Trophoblast cell (in vitro differentiated cells and primary cell): Measurements from ENCODE around the gene THRB.
A peak's percentile ranks its signal among the peaks of the same experiment; 100 is the strongest.

Source experiments
- DNase-seq, 2 donors: peaks; one replicate each; pipeline ENCODE4 v3.0.0-alpha.2; 2016
- H2AFZ ChIP-seq: 2 replicates; pipeline ENCODE4 v1.6.1; 2013; ENCODE audit warnings: low read length, moderate library complexity, mild to moderate bottlenecking; ENCODE audit not compliant: insufficient read depth, poor library complexity
- H2AK5ac ChIP-seq: 2 replicates; pipeline ENCODE4 v1.6.1; 2013; ENCODE audit warnings: mild to moderate bottlenecking, low read length
- H2BK120ac ChIP-seq: 2 replicates; pipeline ENCODE4 v1.6.1; 2013; ENCODE audit warnings: low read length, mild to moderate bottlenecking, moderate library complexity; ENCODE audit not compliant: insufficient read depth, poor library complexity
- H2BK12ac ChIP-seq: 2 replicates; pipeline ENCODE4 v1.6.1; 2013; ENCODE audit warnings: mild to moderate bottlenecking, low read length, moderate library complexity
- H2BK5ac ChIP-seq: 2 replicates; pipeline ENCODE4 v1.6.1; 2013; ENCODE audit warnings: low read length, low read depth, moderate library complexity, mild to moderate bottlenecking; ENCODE audit not compliant: poor library complexity
- H3K14ac ChIP-seq: 2 replicates; pipeline ENCODE4 v1.6.1; 2013; ENCODE audit warnings: mild to moderate bottlenecking, low read length
- H3K18ac ChIP-seq: 2 replicates; pipeline ENCODE4 v1.6.1; 2013; ENCODE audit warnings: mild to moderate bottlenecking, low read length
- H3K23ac ChIP-seq: 2 replicates; pipeline ENCODE4 v1.6.1; 2013; ENCODE audit warnings: low read length
- H3K27ac ChIP-seq: 2 replicates; pipeline ENCODE4 v1.5.1; 2013; ENCODE audit warnings: low read depth, mild to moderate bottlenecking, inconsistent platforms, low read length, moderate library complexity
- H3K27me3 ChIP-seq: 2 replicates; pipeline ENCODE4 v1.6.1; 2013; ENCODE audit warnings: inconsistent platforms, mild to moderate bottlenecking, low read length, moderate library complexity; ENCODE audit not compliant: insufficient read depth
- H3K36me3 ChIP-seq, 2 experiments: 1 replicate in 1 of 2; 2 replicates in 1 of 2; pipeline ENCODE4 v1.6.1; 2013; ENCODE audit warnings: low read length in 2 of 2, mild to moderate bottlenecking in 2 of 2, moderate library complexity in 1 of 2; ENCODE audit not compliant: insufficient read depth in 2 of 2, control insufficient read depth in 1 of 2
- H3K4ac ChIP-seq: 2 replicates; pipeline ENCODE4 v1.6.1; 2013; ENCODE audit warnings: low read depth, mild to moderate bottlenecking, low read length, moderate library complexity
- H3K4me1 ChIP-seq, 2 experiments: 1 replicate in 1 of 2; 2 replicates in 1 of 2; pipeline ENCODE4 v1.6.1; 2013; ENCODE audit warnings: low read length in 2 of 2, mild to moderate bottlenecking in 2 of 2, moderate library complexity in 1 of 2; ENCODE audit not compliant: insufficient read depth in 2 of 2, control insufficient read depth in 1 of 2
- H3K4me2 ChIP-seq: 2 replicates; pipeline ENCODE4 v1.6.1; 2013; ENCODE audit warnings: inconsistent platforms, mild to moderate bottlenecking, low read length, moderate library complexity
- H3K4me3 ChIP-seq: 2 replicates; pipeline ENCODE4 v1.5.1; 2013; ENCODE audit warnings: mild to moderate bottlenecking, low read depth, low read length, inconsistent platforms
- H3K79me1 ChIP-seq: one replicate; pipeline ENCODE4 v1.6.1; 2013; ENCODE audit warnings: low read length
- H3K79me2 ChIP-seq: 2 replicates; pipeline ENCODE4 v1.6.1; 2013; ENCODE audit warnings: low read length, mild to moderate bottlenecking; ENCODE audit not compliant: control insufficient read depth, insufficient read depth, poor library complexity
- H3K9ac ChIP-seq: 2 replicates; pipeline ENCODE4 v1.6.1; 2013; ENCODE audit warnings: mild to moderate bottlenecking, low read length
- H3K9me3 ChIP-seq: 2 replicates; pipeline ENCODE4 v1.6.1; 2013; ENCODE audit warnings: low read depth, mild to moderate bottlenecking, control low read depth, inconsistent platforms, low read length; ENCODE audit not compliant: insufficient read depth
- H4K12ac ChIP-seq: 2 replicates; pipeline ENCODE4 v1.6.1; 2013; ENCODE audit warnings: low read depth, mild to moderate bottlenecking, low read length, moderate library complexity
- H4K8ac ChIP-seq: 2 replicates; pipeline ENCODE4 v1.6.1; 2013; ENCODE audit warnings: low read depth, mild to moderate bottlenecking, low read length, moderate library complexity
- H4K91ac ChIP-seq: one replicate; pipeline ENCODE4 v1.6.1; 2013; ENCODE audit warnings: low read depth, mild to moderate bottlenecking, low read length, moderate library complexity
- WGBS: extraction: QIAGEN DNeasy Blood & Tissue Kit; methylation state at CpG from one replicate; pipeline ENCODE4 v1.1.7; 2013; ENCODE audit warnings: missing lambda C conversion rate; ENCODE audit not compliant: insufficient read length, insufficient coverage; ENCODE audit errors: extremely low coverage; 5-methylcytosine and 5-hydroxymethylcytosine counted together

Gene THRB

GRCh38 chr3:24240306-24240705 lies 254.3 kb downstream of the THRB start:
- Histone ChIP-seq H3K27ac (no peak overlapping the region), H3K27me3 (no peaks in the 10 kb centered on the region), H4K91ac (no peak overlapping the region), H3K4me2 (no peak overlapping the region), H3K4ac (no peak overlapping the region), H3K14ac (no peak overlapping the region), H3K9me3 (no peaks in the 10 kb centered on the region), H3K79me2 (peaks cover 2% of the 10 kb centered on the region), H3K4me3 (no peak overlapping the region), H4K12ac (no peak overlapping the region), H2AK5ac (no peak overlapping the region), H3K23ac (no peak overlapping the region), H4K8ac (no peak overlapping the region), H2BK12ac (no peak overlapping the region), H3K36me3 (no peaks in the 10 kb centered on the region), H3K79me1 (peaks cover 8% of the 10 kb centered on the region), H2AFZ (no peak overlapping the region), H2BK5ac (no peak overlapping the region), H3K4me1 (peaks cover 6 to 7% of the 10 kb centered on the region in 2 experiments), H3K9ac (no peak overlapping the region), H3K18ac (no peak overlapping the region), H2BK120ac (no peak overlapping the region)
- no CpG with 5 or more reads among the region's 6 CpGs for WGBS
- DNase-seq: peak; percentile 57 to 86

- Histone ChIP-seq H2AFZ (no peak overlapping the region), H3K18ac (no peak overlapping the region), H3K4me2 (no peak overlapping the region), H2BK120ac (no peak overlapping the region), H2BK5ac (no peak overlapping the region), H4K8ac (no peak overlapping the region), H3K79me2 (peaks cover 2% of the 10 kb centered on the region), H3K36me3 (peaks cover 0 to 3% of the 10 kb centered on the region in 2 experiments), H3K4me3 (no peak overlapping the region), H3K27ac (peak overlapping the region; percentile 52), H3K9ac (no peak overlapping the region), H3K27me3 (no peaks in the 10 kb centered on the region), H3K4me1 (peaks cover 9 to 10% of the 10 kb centered on the region in 2 experiments), H3K9me3 (no peaks in the 10 kb centered on the region), H3K14ac (no peak overlapping the region), H4K12ac (no peak overlapping the region), H2AK5ac (no peak overlapping the region), H3K23ac (no peak overlapping the region), H4K91ac (no peak overlapping the region), H2BK12ac (no peak overlapping the region), H3K4ac (no peak overlapping the region), H3K79me1 (peaks cover 8% of the 10 kb centered on the region)
- no CpG with 5 or more reads among the region's 4 CpGs for WGBS
- DNase-seq: peak; percentile 19 to 78
Measured at GRCh38 chr3:24237971-24238706, 256.5 kb downstream of the THRB start.

GRCh38 chr3:24235121-24235520 lies 259.5 kb downstream of the THRB start:
- Histone ChIP-seq H4K8ac (no peak overlapping the region), H3K14ac (no peak overlapping the region), H3K23ac (no peak overlapping the region), H2AK5ac (no peak overlapping the region), H3K4ac (no peak overlapping the region), H4K12ac (no peak overlapping the region), H2BK120ac (no peak overlapping the region), H3K18ac (no peak overlapping the region), H3K27me3 (no peaks in the 10 kb centered on the region), H3K79me2 (peaks cover 2% of the 10 kb centered on the region), H3K36me3 (peaks cover 0 to 3% of the 10 kb centered on the region in 2 experiments), H3K4me2 (no peak overlapping the region), H3K4me1 (peaks cover 5 to 7% of the 10 kb centered on the region in 2 experiments), H2BK5ac (no peak overlapping the region), H2BK12ac (no peak overlapping the region), H2AFZ (no peak overlapping the region), H3K79me1 (peaks cover 4% of the 10 kb centered on the region), H3K9me3 (no peaks in the 10 kb centered on the region), H3K9ac (no peak overlapping the region), H4K91ac (no peak overlapping the region), H3K4me3 (no peak overlapping the region), H3K27ac (no peak overlapping the region)
- WGBS: no CpG with 5 or more reads among the region's 3 CpGs
- no peak for DNase-seq

GRCh38 chr3:24232784-24233183 lies 261.9 kb downstream of the THRB start:
- no CpG with 5 or more reads among the region's 1 CpG for WGBS
- H2BK12ac ChIP-seq: no peak overlapping the region
- H3K79me2 ChIP-seq: peaks cover 2% of the 10 kb centered on the region
- DNase-seq: no peak
- no peak overlapping the region for H3K4ac ChIP-seq
- peaks cover 4% of the 10 kb centered on the region for H3K79me1 ChIP-seq
- H2BK120ac ChIP-seq: no peak overlapping the region
- H3K14ac ChIP-seq: no peak overlapping the region
- peaks cover 1 to 3% of the 10 kb centered on the region in 2 experiments for H3K36me3 ChIP-seq
- peaks cover 2% of the 10 kb centered on the region for H3K9me3 ChIP-seq
- H4K12ac ChIP-seq: no peak overlapping the region
- H2AFZ ChIP-seq: no peak overlapping the region
- no peak overlapping the region for H2AK5ac ChIP-seq
- no peaks in the 10 kb centered on the region for H3K27me3 ChIP-seq
- H2BK5ac ChIP-seq: no peak overlapping the region
- H3K4me3 ChIP-seq: no peak overlapping the region
- no peak overlapping the region for H3K9ac ChIP-seq
- no peak overlapping the region for H3K27ac ChIP-seq
- H3K4me2 ChIP-seq: no peak overlapping the region
- H3K23ac ChIP-seq: no peak overlapping the region
- H3K18ac ChIP-seq: no peak overlapping the region
- H4K91ac ChIP-seq: no peak overlapping the region
- H4K8ac ChIP-seq: no peak overlapping the region
- peaks cover 5 to 7% of the 10 kb centered on the region in 2 experiments for H3K4me1 ChIP-seq
